Cerebellar nuclear complex (tissue), 1 donor: ENCODE measurements around the gene ABCC8.

Experiments
- DNase-seq, 2 experiments: peaks; one replicate each; lab custom pipeline; 2025; lab: John Stamatoyannopoulos, UW

ABCC8 gene

DNA sequence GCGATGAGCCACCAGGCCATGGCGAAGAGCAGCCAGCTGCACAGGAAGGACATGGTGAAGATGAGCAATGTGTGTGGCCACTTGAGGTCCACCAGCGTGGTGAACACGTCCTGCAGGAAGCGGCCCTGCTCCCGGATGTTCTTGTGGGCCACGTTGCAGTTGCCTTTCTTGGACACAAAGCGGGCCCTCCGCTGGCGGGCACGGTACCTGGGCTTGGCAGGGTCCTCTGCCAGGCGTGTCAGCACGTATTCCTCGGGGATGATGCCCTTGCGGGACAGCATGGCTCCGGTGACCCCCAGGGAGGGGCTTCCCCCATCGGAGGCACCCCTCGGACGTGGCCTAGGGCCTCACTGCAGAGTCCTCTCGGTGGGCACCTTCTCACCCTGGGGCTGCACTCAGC, 88.8 kb downstream of the ABCC8 start:
- DNase-seq: no peak

DNA sequence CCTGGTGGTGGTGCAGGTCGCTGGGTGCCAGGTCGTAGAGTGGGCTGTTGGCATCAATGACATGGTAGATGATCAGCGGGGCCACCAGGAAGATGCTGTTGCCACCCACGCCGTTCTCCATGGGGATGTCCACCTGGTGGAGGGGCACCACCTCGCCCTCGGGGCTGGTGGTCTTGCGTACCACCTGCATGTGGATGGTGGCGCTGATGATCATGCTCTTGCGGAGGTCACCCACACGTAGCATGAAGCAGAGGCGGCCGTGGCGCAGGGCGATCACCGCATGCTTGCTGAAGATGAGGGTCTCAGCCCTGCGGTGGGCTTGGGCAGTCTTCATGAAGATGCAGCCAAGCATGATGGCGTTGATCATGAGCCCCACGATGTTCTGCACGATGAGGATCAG, 89.4 kb downstream of the ABCC8 start:
- DNase-seq: no peak

DNA sequence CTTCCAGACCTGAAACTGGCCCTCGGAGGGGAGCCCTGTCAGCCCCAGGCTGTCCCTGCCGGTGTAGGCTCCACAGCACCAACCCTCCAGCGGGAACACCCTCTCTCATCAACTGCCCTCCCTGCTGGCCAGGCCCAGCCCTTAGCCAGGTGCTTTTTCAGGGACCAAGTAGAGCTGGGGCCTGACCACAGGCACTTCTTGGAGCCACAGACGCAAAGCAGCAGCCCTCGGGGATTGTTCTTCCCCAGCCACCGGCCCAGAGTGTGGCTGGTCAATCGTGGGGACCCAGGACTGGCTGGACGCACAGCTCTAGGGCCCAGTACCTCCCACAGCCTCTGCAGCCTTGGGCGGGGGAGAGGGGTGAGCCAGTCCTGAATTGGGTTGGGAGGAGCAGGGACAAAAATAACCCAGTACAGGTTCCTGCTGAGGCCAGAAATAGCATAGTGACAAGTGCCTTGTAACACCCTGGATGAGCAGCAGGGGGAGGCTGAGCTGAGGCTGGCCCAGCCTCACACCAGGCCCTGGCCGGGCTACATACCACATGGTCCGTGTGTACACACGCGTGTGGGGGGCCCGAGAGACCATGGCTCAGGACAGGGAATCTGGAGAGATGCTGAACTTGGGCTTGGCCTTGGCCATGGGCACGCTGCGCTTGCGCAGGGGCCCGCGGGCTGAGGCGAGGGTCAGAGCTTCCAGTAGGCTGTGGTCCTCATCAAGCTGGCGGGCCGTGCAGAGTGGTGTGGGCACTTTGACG, 90.1 kb downstream of the ABCC8 start:
- DNase-seq: peak; percentile 91 to 94

DNA sequence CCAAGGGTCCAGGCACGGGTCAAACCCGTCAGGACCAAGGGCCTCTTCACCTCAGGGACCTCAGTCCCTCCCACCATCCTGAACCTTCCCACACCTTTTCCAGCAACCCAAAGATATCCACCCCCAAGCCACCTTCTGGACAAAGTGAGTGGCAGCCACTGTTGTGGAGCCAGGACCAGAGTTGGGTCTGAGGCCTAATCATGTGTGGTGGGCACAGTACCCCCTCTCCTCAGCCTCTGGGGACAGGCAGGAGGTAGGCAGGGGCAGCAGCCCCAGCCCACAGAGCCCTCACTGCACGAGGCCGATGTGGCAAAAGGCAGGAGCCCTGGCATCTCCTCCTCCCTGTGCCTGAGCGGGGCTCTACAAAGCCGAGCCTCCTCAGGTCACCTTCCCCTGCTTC, 90.7 kb downstream of the ABCC8 start:
- DNase-seq: no peak

DNA sequence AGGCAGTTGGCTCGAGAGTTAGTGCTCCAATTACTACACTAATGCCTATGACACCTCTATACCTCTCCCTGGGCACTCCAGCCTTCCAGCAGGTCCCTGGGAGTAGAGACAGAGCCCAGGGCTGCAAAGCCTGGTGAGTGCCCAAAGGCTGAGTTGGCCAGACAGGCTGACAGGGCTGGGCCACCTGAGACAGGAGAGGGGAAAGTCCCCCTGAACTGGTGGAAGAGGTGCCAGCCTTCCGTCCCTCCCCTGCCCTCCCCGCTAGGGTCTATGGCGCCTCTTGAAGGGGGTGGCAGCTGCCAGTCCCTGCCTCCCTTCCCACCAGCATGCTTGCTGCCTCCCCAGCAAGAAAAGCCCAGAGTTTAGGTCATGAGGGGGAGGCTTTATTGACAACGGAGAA, 91.2 kb downstream of the ABCC8 start:
- DNase-seq: no peak

DNA sequence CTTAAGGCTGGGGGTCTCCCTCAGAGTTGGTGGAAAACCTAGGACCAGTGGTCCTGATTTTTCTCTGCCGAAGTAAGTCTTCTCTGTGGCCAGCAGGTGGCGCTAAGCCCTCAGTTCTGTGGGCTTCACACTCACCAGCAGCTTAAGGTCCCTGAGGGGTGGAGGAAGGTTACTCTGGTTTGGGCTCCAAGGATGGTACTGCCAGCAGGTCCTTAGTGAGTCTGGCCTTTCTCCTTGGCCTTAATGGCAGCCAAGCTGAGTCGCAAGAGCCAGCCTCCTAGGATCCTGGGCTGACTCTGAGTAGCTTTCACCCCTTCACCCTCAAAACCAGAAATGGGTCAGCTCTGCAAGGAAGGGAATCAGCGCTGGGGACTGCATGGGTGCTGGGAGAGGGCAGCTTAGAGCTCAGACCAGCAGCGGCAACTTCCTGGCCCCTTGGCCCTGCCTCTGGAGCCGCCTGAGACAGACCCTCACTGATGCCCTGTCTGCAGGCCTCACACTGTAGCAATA, 92.6 kb downstream of the ABCC8 start:
- DNase-seq: peak; percentile 65 to 80

DNA sequence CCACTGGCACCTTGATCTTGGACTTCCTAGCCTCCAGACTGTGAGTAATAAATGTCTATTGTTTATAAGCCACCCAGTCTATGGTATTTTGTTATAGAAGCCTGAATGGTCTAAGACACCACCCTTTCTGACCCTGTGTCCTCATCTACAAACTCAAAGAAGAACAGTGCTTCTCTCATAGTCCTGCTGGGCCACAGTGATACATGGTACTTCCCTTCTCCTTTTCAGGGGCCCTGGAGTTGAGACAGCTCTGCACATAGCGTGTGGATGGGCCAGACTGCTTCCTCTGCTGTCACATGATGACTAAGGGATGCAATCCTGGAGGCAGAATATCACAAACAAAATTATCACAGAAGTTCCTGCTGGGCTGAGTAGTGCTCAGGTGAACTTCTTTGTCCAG, 93.2 kb downstream of the ABCC8 start:
- no peak for DNase-seq

DNA sequence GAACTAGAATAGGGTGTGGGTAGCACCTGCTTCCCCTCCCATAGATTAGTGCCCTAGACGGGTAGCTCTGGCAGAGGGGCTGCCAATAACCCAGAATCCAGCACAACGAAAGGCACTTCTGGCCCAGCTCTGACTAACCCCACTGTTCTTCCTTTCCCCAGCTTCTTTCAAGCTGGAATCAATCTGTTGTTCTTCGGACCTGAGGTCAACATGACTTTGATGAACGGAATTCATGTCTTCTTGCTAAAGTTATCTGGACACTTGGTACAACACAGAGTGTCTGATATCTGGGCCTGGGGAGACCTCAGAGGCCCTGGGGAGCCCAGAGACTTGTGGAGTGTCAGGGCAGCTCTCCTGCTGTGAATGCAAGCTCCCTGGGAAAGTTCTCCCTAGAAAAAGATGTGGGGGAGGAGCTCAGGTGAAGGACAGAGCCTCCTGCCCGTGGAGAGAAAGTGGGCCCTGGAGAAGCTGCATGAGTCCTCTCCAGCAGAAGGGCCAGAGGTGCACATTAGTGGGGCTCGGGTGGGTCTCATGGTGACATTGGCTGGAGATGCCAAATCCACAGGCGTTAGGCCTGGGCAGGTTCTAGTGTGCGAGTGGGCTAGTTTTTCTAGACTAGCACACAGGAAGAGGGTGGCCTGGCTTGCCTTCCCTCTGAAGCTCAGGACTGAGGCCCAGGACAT, 94.5 kb downstream of the ABCC8 start:
- DNase-seq: no peak

DNA sequence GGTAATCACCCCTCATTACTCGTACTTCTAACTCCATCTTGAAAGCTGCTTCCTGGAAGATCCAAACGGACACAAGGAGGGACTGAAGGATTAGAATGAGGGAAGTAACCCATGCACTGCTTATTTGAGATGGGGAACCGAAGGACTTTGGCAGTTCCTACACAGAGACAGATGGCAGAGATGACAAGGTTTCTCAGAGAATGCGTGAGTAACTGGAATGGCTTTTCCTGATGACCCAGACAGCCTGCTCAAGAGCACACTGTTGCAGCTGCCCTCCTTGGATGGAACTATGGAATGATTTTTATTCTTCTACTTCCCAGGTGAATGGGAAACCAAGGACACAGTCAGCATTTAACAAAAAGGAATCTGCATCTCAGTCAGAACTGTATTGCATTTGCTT, 95.5 kb downstream of the ABCC8 start:
- DNase-seq: peak in 1 of 2 experiments; percentile 34

DNA sequence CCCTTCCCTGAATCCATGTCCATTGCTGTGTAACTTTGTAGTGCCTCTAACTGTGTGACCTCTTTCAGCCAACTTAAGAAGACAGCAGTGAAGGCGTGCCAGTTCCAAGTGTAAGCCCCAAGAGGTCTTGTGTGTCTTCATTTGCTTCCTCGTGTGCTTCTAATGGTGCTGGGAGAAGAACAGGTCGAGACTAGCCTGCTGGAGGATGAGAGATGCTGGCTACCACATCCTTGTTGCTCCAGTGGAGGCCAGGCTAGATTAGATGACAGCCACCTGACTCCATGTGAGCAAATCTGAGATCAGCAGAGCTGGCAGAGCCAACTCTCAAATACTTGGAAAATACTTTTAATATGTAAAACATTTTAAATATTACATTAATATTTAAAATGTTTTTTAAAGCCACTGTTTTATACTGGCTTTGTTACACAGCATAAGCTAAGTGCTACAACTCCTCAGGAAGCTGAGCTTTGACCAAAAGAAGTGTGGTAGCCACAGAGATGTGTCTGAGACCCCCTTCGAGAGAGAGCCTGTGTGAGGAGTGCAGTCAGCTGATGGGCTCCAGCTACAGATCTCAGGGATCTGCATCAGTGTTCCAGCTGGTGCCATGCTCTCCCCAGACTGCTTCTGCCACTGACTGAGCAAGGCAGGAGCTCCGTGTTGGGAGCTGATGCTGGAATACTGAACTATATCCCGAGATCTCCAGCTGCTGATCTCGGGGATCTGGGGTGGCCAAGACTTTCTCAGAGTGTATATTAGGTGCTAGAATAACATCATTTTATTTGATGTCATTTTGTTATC, 97.1 kb downstream of the ABCC8 start:
- no peak for DNase-seq

DNA sequence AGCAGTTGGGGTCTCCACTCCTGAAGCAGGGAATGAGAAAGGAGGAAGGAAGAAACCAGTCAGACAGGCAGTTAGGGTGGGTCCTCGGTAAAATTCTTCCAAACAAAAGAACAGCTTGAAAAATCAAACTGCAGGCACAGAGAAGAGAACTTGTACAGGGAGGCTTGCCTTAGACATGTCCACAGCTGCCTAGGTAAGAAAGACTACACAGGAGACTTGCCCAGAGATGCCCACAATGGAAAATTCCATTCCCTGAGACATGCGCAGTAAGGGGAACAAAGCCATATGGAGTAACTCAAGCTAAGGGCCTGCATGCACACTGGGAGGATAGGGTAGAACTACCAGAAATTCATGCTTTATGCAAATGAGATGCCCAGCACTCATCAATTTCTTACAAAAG, 98.0 kb downstream of the ABCC8 start:
- no peak for DNase-seq

DNA sequence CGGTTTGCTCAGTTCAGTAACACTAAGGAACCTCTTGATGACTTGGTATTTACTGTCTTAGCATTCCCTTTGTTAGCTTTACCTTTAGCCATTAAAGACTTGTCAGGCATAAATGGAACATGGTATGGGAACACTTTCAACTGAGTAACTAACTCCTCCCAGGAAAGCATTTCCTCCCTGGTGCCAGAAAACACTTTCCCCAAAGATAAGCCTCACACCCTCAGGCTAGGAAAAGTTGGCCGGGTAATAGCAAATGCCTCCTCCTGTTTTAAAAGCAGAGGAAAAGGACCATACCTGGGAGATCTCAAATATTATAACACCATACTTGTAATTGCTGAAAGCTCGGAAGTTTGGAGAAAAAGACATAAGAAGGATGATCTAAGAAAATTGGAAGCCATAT, 100.2 kb downstream of the ABCC8 start:
- DNase-seq: no peak

DNA sequence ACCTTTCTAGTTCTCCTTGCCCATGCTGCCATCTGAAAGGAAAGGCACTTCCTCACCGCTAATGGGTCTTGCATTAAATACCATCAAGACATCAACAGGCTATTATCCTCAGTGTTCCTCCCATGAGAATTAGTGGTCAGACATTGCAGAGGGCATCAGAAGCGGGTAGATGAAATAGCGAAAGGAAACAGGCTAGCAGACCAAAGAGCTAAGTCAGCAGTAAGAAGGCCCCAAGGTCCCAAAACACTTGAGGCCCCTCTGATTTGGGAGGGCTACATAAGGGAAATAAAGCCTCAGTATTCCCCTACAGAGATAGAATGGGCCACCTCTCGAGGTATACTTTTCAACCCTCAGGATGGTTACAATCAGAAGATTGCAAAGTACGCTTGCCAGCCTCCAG, 101.1 kb downstream of the ABCC8 start:
- no peak for DNase-seq

DNA sequence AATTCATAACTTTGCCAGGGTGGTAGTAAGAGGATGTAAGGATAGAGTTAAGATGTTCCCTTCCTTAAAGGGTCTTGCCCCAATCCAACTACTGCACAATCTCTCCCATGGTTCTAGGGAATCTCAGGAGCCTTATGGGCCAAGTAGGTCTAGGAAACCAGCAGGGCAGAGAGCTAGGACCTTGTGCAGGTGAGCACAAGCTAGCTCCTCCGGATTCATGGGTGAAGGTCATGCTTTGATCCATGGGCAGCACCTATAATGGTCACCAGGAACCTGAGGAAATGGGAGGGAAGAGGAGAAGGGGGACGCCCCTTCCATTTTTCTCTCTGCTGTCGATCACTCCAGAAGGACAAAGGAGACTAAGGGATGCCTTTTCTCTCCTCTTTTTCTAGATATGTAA, 105.0 kb downstream of the ABCC8 start:
- no peak for DNase-seq

DNA sequence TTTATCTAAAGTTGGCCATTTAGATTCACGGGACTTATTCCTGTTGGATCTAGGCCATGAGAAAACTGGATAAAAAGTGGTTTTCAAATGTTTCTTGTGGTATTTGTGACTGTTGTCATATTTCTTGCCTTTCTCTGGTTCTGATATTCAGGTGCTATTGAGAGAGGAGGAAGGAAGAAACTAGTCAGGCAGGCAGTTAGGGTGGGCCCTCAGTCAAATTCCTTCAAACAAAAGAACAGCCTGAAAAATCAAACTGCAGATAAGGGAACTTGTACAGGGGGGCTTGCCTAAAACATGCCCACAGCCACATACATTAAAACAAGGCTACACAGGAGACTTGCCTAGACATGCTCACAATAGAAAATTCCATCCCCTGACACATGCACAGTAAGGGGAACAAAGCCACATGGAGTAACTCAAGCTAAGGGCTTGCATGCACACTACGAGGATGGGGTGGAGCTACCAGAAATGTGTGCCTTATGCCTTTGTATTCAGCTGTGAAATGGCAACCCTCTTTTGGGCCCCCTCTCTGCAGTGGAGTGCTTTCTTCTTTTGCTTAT, 106.9 kb downstream of the ABCC8 start:
- no peak for DNase-seq

DNA sequence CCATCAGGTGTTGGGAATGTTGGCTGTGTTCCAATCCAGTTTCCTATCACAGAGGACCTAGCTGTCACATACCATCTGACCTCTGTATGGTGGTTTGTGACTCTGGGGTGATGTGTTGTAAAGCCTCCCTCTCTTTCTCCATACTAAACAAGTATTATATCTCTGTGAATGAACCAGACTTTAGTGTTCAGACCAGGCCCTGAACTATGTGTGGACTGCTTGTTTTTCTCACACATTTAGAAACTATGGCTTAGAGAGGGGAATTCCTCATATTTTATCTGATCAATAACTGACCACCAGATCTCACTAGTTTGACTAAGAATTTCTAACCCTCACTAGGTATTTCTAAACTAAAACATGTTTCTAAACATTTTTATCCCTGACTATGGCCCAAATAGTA, 107.6 kb downstream of the ABCC8 start:
- DNase-seq: no peak

DNA sequence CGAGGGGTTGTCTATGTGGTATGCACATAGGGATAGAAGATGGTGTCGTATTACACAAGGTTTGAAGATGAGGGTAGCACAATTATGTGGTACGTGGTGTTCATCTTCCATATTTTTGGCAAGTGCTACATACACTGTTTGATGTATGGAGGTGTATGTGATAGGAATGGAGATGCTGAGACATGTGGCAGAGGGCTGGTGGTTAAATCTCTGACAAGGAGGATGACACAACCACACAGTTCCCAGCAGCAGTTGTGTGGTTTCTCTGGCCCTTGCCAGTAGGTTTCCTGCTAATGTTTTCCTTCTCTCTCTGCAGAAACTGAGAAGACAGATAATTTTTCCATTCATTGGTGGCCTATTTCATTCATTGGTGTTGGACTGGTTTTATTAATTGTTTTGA, 108.1 kb downstream of the ABCC8 start:
- no peak for DNase-seq

DNA sequence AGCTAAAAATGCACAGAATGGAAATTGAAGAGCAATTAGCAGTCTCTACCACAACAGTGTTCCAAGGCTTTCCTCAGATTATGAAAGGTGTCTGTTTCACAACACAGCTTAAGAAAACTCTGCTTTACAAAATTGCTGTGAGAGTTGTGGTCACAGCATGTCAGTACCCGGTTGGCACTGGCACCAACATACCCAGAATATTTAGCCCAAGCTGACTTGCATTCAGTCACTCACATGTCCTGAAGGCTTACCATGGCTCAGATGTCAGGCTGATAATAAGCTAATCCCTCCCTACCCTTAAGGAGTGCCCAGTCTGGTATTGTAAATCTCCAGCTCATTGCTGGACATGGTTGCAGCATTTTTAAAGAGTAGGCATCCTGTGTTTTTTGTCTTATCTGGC, 110.2 kb downstream of the ABCC8 start:
- no peak for DNase-seq

DNA sequence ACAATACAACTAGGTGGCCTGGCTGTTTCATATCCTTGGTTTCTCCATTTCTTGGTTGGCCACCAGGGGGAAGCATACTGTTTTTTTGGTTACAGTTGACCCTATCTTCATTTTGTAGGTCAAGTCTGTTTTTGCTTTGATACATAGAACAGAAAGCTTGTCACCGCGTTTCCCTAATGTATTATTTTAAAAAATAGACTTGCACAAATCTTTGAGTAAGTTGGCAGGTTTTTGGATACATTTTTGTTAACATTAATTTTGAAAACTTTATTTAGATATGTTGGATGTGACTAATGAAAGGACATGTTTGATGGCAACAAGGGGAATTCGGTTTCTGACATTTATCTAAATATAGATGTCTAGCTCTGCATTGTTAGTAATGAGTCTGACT, 122.0 kb downstream of the ABCC8 start:
- DNase-seq: peak; percentile 41 to 75

DNA sequence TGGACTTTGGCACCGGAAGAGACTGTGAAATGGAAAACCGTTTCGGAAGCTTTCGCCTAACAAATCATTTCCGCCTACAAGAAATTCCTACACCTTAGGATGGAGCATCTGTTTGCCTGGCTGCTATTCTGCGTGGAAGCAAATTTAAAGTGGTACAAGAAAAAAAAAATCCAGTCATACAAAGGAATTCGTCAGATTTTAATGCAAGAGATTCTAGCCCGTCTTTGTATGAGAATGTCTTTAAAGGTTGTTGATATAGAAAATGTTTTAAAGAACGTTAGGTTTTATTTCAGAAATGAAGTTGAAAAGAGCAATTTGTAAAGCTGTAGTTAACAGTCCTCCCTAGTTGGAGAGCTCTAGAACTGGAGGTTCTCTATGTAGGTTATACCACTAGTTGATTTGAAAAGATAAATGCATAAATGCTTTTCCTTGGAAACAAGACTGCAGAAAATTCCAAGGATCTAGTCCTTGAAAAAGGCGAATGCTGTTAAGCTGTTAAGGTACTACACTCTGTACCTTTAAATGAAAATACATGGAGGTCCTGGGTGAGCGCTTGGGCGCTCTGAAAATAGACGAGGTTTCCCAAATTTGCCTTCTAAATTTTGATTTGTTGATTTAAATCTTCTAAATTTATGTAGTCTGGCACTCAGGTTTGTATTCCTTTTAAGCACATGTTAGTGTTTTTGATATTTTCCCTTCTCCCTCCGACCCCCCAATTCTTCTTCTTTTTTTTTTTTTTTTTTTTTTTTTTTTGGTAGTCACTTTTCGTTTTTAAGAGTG, 122.6 kb downstream of the ABCC8 start:
- DNase-seq: peak in 1 of 2 experiments; percentile 62

DNA sequence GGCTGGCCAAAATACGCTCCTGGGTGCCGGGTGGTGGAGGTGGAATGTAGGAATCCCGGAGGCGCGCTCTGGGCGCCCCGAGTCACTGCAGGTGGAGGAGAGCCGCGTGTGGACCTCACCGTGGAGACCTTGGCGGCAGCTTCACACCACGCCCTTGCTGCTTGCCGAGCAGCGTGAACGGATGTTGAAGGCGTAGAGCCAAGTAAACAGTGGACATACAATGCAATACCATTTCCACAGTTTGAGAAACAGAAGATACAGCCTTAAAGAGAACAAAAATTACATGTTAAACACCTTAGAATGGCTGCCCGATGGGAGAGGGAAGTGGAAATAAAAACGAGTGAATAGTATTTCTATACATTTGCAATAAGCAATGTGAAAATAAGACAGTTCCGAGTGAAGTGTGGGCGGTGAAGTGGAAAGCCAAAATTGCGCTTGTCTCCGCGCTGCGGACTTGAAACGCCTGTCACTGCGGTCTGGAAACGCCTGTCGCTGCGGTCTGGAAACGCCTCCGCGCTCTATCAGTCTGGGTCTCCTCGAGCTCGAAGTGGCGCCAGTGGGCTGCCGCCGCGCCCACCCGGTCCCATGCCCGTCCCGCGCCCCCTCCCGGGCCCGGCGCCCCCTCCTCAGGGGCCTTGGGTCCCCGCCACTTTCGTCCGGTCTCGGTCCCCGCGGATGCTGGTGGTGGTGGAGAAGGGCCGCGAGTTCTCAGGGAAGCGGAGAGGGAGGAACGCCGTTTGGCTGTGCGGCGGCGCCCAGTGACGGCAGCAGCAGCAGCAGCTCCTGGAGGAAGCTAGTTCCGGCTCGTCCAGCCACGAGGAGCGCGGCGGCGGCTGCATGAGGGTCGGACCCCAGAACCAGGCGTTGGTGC, 123.5 kb downstream of the ABCC8 start:
- peak in 1 of 2 experiments; percentile 62 for DNase-seq
